SK-N-SH (cell line): ENCODE data around the gene MYMK.

Experiments
- CHD2 ChIP-seq: fragments of 150-350 bp; IDR thresholded peaks from 2 replicates; pipeline ENCODE4 v1.6.1; 2018; ENCODE audit warnings: low read length; ENCODE audit not compliant: partially characterized antibody
- EP300 ChIP-seq, 2 experiments: IDR thresholded peaks; 2 replicates each; pipeline versions ENCODE4 v1.4.0 to v1.6.1; 2012; ENCODE audit warnings: borderline replicate concordance in 1 of 2, low read depth in 1 of 2, low read length in 1 of 2
- GATA2 ChIP-seq: sonication (generic); formaldehyde crosslinking; IDR thresholded peaks from 2 replicates; pipeline ENCODE4 v1.5.0; 2020; ENCODE audit warnings: mild to moderate bottlenecking, missing genetic modification reagents
- MAX ChIP-seq: IDR thresholded peaks from 2 replicates; pipeline ENCODE4 v1.4.0; 2012; ENCODE audit warnings: low read depth
- POLR2AphosphoS5 ChIP-seq: IDR thresholded peaks from 2 replicates; pipeline ENCODE4 v1.6.1; 2012; ENCODE audit warnings: low read depth, low read length
- REST ChIP-seq: IDR thresholded peaks from 2 replicates; pipeline ENCODE4 v1.6.1; 2012; ENCODE audit warnings: mild to moderate bottlenecking, low read depth, low read length, moderate library complexity
- SMC3 ChIP-seq: IDR thresholded peaks from 2 replicates; pipeline ENCODE4 v1.6.1; 2012; ENCODE audit warnings: low read depth, low read length, improper control_type of control experiment
- TEAD4 ChIP-seq: IDR thresholded peaks from 2 replicates; pipeline ENCODE4 v1.4.0; 2012; ENCODE audit warnings: mild to moderate bottlenecking, borderline replicate concordance; ENCODE audit not compliant: insufficient read depth
- TF ChIP-seq, protein P1 (sequence below): fragments of 200-600 bp; sonication (generic); IDR thresholded peaks from 2 replicates; pipeline ENCODE4 v1.6.1; 2017; ENCODE audit warnings: antibody characterized with exemption, mild to moderate bottlenecking, moderate library complexity
- TF ChIP-seq, protein P2 (sequence below): IDR thresholded peaks from 2 replicates; pipeline ENCODE4 v1.4.0; 2012; ENCODE audit warnings: low read depth, borderline replicate concordance

DNA sequence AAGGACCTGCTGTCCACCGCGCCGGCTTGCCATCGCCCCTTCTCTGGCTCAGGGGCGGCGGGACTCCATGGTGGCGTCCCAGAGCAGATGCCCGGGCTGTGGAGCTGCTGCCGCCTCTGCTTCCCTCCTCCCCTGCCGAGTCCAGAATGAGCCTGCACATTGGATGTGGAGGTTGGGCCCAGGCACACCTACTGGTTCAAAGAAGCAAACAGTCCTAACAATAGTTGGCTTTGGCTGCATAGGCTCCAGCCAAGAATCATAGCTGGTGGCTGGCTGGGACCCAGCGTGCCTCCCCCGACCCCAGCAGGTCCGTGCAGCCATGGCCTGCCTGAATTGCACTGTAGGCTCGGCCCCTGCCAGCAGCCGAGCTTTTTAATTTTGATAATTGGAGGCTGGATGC, 35.6 kb upstream of the MYMK start:
- TF ChIP-seq, protein P1, sequence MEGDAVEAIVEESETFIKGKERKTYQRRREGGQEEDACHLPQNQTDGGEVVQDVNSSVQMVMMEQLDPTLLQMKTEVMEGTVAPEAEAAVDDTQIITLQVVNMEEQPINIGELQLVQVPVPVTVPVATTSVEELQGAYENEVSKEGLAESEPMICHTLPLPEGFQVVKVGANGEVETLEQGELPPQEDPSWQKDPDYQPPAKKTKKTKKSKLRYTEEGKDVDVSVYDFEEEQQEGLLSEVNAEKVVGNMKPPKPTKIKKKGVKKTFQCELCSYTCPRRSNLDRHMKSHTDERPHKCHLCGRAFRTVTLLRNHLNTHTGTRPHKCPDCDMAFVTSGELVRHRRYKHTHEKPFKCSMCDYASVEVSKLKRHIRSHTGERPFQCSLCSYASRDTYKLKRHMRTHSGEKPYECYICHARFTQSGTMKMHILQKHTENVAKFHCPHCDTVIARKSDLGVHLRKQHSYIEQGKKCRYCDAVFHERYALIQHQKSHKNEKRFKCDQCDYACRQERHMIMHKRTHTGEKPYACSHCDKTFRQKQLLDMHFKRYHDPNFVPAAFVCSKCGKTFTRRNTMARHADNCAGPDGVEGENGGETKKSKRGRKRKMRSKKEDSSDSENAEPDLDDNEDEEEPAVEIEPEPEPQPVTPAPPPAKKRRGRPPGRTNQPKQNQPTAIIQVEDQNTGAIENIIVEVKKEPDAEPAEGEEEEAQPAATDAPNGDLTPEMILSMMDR = no peak
- TF ChIP-seq TEAD4 (no peak), EP300 (IDR thresholded peaks at IDR 0.05; ENCODE audit: borderline replicate concordance in 1 of 2, low read depth in 1 of 2, low read length in 1 of 2) (no peak), GATA2 (CRISPR knock-in tag) (no peak), POLR2AphosphoS5 (no peak), SMC3 (no peak), CHD2 (no peak), MAX (no peak), REST (no peak)
- TF ChIP-seq, protein P2, sequence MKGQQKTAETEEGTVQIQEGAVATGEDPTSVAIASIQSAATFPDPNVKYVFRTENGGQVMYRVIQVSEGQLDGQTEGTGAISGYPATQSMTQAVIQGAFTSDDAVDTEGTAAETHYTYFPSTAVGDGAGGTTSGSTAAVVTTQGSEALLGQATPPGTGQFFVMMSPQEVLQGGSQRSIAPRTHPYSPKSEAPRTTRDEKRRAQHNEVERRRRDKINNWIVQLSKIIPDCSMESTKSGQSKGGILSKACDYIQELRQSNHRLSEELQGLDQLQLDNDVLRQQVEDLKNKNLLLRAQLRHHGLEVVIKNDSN = no peak
